GM21515 (cell line): ENCODE measurements around the gene HOXB1.

Experiments
- ATAC-seq: cut with Tn5 transposase; IDR thresholded peaks from one replicate; pipeline ENCODE4 v1.9.1; 2021; ENCODE audit not compliant: unreplicated experiment

Gene HOXB1

GRCh38 chr17:48555258-48556228 lies 24.7 kb upstream of the HOXB1 start:
- no peak for ATAC-seq

DNA sequence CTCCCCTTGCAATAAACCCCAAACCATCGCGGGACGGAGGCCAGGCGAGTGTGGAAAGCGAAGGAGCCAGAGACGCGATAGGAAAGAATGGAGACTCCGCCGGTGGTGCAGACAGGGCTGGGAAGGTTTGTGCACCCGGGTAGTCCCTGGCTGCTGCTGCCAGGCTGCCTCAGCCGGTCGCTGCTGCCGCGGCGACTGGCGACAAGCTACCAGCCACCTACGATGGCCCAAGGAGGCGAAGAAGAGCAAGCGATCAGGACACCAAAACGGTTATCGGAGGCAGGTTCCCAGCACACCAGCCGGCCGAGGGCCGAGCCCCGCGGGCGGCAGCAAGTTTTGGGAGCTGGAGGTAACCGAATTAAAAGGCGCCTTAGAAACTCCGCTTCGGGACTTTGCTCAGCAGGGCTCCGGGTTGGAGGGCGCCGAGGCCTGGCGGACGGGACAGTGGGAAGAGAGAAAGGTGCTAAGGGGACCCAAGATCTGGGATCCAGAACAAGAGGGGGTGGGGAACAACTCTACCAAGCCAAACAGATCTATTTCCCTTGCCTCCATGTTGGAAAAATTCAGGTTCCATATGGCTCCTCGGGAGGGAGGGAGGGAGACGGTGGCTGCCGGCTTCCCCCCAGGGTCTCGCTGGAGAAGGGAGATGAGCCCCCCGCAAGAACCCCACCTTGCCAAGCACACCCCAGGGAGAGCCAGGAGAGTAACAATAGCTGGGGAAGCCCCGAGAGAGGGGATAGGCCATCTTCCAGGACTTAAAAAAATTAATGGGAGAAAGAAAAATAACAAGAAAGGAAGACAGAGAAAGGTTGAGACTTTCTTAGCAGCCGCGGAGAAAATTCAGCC lies 23.8 kb upstream of the HOXB1 start:
- ATAC-seq: no peak

- ATAC-seq: no peak
Measured at GRCh38 chr17:48553826-48554225, 23.0 kb upstream of the HOXB1 start.

GRCh38 chr17:48553190-48553547 lies 22.4 kb upstream of the HOXB1 start:
- ATAC-seq: no peak

GRCh38 chr17:48552466-48553189 lies 21.8 kb upstream of the HOXB1 start:
- ATAC-seq: no peak

DNA sequence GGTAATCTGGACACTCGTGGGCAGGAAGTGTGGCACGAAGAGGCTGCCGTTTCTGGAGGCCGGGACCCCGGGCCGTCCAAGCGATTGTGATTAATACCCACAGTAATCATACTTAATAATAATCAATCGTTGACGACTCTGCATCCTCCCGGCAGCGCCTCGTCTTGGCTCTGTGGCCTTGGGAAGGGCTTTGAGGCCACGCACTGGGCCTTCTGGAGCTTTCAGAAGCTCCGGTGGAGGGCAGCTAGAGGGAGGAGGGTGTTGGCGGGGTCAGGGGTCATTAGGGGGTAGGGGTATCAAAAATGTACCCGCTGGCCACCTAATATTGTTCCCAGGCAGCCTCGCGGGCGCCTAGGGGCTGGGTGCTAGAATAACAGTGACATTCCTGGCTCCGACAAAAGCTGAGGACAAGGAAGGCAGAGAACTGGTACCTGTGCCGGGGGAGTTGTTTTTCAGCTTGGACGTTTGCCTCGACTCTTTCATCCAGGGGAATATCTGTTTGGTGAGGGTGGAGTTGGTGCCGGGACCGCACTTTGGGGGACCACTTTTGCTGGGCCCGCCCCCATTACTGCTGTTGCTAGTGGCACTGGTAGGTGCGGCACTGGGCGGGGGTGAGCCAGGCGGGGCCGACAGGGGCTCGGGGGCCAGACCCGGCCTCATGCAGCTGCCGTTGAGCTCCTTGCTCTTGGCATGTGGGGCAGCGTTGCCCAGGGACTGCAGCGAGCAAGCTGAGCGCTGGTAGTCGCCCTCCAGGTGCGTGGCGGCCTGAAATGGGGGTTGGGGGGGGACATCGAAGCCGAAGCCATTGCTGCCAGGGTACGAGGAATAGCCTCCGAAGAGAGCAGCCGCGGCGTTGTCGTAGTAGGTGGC lies 21.0 kb upstream of the HOXB1 start:
- no peak for ATAC-seq

GRCh38 chr17:48551214-48551555 lies 20.4 kb upstream of the HOXB1 start:
- no peak for ATAC-seq

DNA sequence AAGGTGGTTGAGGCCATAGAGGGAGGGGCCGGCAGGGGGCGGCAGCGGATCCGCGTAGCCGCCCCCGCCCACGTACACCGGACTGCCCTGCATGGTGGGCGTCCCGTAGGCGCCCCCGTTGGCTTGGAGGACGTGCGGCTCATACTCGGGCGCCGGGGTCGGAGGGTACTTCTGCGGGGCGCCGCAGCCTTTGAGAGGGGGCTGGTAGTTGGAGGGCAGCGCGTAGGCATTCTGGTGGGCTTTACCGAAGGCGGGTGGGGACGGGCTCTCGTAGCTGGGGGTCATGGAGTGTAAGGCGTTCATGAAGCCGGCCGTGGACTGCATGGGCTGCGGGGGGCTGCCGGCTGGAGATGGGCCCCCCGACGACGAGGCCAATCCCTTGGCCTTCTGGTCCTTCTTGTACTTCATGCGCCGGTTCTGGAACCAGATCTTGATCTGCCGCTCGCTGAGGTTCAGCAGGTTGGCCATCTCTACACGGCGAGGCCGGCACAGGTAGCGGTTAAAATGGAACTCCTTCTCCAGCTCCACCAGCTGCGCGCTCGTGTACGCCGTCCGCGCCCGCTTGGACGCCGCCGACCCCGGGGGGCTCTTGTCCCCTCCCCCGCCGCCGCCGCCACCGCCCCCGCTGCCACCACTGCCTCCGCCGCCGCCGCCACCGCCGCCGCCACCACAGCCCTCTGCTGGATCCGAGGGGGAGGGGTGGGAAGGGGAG lies 19.8 kb upstream of the HOXB1 start:
- ATAC-seq: no peak

- no peak for ATAC-seq
Measured at GRCh38 chr17:48549914-48550501, 19.2 kb upstream of the HOXB1 start.

DNA sequence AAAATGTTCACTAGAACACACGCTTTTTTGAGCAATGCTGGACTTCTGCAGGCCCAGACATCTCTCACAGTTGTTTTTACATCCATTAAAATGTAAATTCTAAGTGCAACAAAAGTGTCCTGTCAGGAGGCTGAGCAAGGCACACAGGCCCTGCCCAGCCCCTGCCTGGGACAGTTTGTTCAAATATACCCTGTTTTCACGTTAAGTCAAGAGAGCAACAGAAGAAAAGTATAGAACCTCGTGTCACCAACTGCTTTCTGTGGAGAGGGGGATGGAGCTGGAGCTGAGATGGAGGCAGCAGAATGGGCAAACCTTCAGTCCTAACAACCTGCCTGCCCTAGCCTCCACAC lies 18.4 kb upstream of the HOXB1 start:
- ATAC-seq: no peak

- ATAC-seq: no peak
Measured at GRCh38 chr17:48548523-48549280, 17.9 kb upstream of the HOXB1 start.

DNA sequence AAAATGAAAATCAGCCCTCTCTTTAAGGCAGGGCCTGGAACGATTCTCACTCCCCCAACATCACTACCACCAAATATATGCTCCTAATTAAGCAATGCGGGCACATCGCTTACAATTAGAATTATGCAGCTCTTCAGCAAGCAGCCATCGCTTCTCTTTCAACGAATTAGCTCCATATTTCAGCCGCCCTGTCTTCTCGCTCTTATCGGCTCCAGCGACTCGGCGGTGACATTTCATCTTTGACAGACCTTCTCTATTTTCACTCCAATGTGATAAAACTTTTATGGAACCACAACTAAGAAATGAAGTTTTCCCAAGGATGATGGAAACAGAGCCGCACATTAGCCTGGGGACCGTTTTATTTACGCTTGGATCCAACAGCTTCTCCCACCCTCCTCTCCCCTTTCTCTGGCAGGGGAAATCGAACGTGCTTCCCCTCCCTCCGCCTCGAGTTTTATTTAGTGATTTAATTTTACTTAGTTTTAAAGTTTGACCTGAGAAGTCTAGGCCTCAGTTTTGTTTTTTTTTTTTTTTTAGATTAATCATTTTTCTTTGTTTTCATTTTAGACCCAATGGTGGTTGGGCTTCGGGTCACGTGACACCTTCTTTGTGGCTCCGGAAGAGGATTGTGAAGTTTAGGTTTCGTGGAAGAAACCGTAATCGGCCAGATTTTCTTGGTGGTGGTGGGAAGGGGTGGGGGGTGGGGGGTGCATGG lies 17.2 kb upstream of the HOXB1 start:
- ATAC-seq: no peak

GRCh38 chr17:48546924-48547807 lies 16.4 kb upstream of the HOXB1 start:
- ATAC-seq: no peak

DNA sequence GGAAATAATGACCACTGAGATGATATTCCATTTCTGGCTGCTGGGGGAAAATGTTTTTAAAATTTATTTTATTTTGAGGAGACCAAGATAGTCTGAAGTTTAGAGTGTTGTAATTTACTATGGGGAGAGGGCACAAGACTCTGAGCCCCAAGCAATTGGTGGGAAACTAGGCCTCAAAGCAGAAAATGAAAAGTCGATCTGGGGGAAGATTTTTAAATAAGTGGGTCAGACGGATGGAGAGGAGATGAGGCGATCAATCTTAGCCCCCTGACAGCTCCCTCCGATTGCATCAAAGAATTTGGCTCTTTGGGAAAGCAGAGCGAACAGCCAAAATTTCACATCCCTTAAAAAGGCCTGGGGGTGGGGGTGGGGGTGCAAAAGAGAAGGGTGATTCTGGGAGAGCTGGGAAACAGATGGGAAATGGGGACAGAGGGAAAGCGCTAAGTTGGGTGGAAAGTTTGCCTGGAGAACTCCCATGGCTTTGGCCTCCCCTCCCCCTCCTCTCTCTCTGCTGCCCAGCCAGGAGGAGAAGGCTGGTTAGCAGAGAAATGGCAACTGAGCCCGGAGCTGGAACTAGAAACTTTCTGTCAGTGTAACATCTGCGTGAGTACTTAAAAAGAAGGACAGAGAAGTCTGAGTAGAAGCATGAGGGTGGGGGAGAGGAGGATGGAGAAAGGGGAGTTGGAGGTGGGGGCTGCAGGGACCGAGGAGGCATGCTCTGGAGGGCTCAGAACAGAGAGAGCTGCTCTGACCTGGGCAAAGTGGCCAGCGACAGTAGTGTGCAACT lies 15.5 kb upstream of the HOXB1 start:
- ATAC-seq: no peak

DNA sequence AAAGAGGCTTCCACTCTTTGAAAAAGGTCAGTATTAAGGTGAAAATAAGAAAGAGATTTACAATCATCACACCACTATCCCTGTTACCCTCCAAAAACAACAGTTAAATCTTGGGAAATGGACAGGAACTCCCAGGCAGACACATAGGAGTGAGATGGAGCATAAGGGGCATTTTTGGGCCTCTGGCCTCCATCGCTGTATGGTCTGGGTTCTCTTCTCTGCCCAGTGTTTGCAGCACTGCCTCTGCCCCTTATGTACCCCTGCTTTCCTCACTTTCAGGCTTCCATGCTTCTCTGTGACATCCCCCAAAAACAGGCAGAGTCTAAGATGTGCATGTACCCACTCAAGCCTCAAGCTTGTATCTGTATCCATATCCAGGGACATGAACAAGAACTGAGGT lies 14.7 kb upstream of the HOXB1 start:
- no peak for ATAC-seq

GRCh38 chr17:48545022-48545375 lies 14.2 kb upstream of the HOXB1 start, which contains the start of gene HOXB2:
TSS of gene HOXB2 (minus strand) at chr17:48545109. CDS start at chr17:48544911, 198 bp downstream.
- ATAC-seq: no peak
